HG03196 (cell line): ENCODE measurements around the gene SIX3.

ENCODE experiments used
- ATAC-seq: cut with Tn5 transposase; IDR thresholded peaks from one replicate; pipeline ENCODE4 v1.9.1; 2021; ENCODE audit not compliant: unreplicated experiment

SIX3 gene

GRCh38 chr2:44980751-44981713 lies 39.5 kb downstream of the SIX3 start:
- ATAC-seq = no peak

GRCh38 chr2:44981714-44982108 lies 40.2 kb downstream of the SIX3 start:
- no peak for ATAC-seq

GRCh38 chr2:44983836-44984604 lies 42.5 kb downstream of the SIX3 start:
- ATAC-seq = no peak

DNA sequence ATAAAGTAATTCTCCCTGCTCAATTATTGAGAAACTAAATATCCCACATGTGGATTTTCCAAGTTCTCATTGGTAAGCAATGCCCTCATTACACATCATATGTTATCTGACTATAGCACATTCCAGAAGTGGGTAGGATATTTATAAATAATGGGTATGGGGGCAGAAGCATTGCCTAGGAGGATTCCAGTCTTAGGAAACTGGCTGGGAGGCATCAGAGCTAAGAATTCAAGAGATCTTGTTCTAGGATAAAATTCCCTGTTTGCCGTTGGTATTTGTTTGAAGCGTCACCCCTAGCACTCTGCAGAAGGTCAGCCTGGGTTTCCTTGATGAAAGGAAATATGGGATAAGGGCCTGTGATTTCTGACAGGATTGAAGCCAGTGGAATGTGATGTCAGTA lies 47.7 kb downstream of the SIX3 start:
- no peak for ATAC-seq

DNA sequence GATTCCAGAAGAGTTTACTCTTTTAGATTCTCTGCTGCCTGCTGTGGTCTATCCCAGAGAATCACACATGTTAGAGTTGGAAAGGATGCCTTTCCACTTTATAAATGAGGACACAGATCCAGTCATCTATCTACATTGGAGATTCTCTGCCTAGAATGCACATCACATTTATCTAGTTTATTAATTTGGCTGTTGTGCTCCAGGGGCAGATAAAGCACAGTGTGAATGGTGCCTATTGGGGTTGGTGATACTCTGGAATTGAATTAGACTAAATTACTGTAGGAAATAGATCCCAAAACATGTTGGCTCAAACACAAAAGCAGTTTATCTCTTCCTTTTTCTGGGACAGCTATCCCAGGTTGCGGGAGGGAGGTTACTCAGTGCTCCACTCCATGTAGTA lies 52.9 kb downstream of the SIX3 start:
- ATAC-seq = no peak
